Ovary (tissue), 9 donors: Measurements from ENCODE around the gene IRF8. TPM values are rescaled to one million over a fixed set of nuclear protein-coding genes. Genes with fewer than 3 reads are reported as not detected.

Experiments
- DNase-seq, 5 donors: peaks; one replicate each; pipeline ENCODE4 v3.0.0-alpha.2; 2019 to 2020
- H3K27ac ChIP-seq, 2 donors: fragments of 200-600 bp; one replicate each; pipeline versions ENCODE4 v1.5.1 to v1.8.0; 2019 to 2022
- H3K27me3 ChIP-seq: fragments of 200-600 bp; one replicate; pipeline ENCODE4 v1.8.0; 2022
- H3K36me3 ChIP-seq: fragments of 200-600 bp; sonication (generic); one replicate; pipeline ENCODE4 v1.5.1; 2019
- H3K4me1 ChIP-seq: one replicate; pipeline ENCODE4 v1.8.1; 2013; ENCODE audit warnings: mild to moderate bottlenecking, moderate library complexity; ENCODE audit not compliant: insufficient read depth
- H3K4me3 ChIP-seq: fragments of 200-600 bp; sonication (generic); one replicate; pipeline ENCODE4 v1.5.1; 2017
- H3K9me3 ChIP-seq, 2 donors: fragments of 200-600 bp in 1 of 2; sonication (generic) in 1 of 2; one replicate each; pipeline versions ENCODE4 v1.5.1 to v1.8.1; 2013 to 2019; ENCODE audit warnings: mild to moderate bottlenecking in 1 of 2, moderate library complexity in 1 of 2
- CTCF ChIP-seq, 3 donors: fragments of 450-650 bp in 2 of 3; fragments of 200-600 bp in 1 of 3; IDR thresholded peaks; one replicate each; pipeline versions ENCODE4 v1.5.1 to v1.8.0; 2016 to 2022; ENCODE audit warnings: antibody characterized with exemption in 3 of 3, mild to moderate bottlenecking in 1 of 3
- EP300 ChIP-seq: sonication (generic); formaldehyde crosslinking; IDR thresholded peaks from one replicate; pipeline ENCODE4 v1.6.1; 2017; ENCODE audit warnings: antibody characterized with exemption
- POLR2A ChIP-seq: fragments of 450-650 bp; IDR thresholded peaks from one replicate; pipeline ENCODE4 v1.6.1; 2017; ENCODE audit warnings: antibody characterized with exemption, mild to moderate bottlenecking, moderate library complexity
- WGBS, 3 donors: extraction: QIAGEN DNeasy Blood & Tissue Kit in 1 of 3; methylation state at CpG; one replicate each; pipeline versions ENCODE4 v1.1.5 to v1.1.7; 2013 to 2017; 5-methylcytosine and 5-hydroxymethylcytosine counted together
- intact Hi-C, 4 donors: fragments of 100-400 bp; cut with DNase I; formaldehyde crosslinking; loops; one replicate each; pipeline versions ENCODE4 v1.11.0 to v1.15.1; 2022 to 2023
- polyA plus RNA-seq, 2 donors: library from polyadenylated mRNA; stranded (reverse); fragments of 200-250 nt in 1 of 2; fragments of 350-450 nt in 1 of 2; fragmentation: Illumina TruSeq in 1 of 2; extraction: RNeasy Lipid Tissue Mini Kit (QIAGEN cat#74804) in 1 of 2; gene quantifications; one replicate each; pipeline ENCODE4 v1.2.3, GENCODE V29; 2013 to 2014
- total RNA-seq, 7 donors: library from RNA; depleted of rRNA in 2 of 7; stranded (reverse); fragments of >200 nt in 2 of 7; fragmentation: NEBNext Ultra II Directional in 3 of 7; extraction: Animal tissue kit (Norgen Biotek cat#: 25700) in 3 of 7; gene quantifications; one replicate each; pipeline versions ENCODE4 v1.1.0 to v1.2.4, GENCODE V29; 2016 to 2023
- donor health status: DM: no; HTN: no; CAD: no; lungs with moderate emphysema.
- donor health status: DM: no; HTN: no; CAD: no.
- donor health status: Bipolar disorder and iron deficiency.
- donor health status: DM: yes; HTN: yes; CAD: no.
- donor health status: DM: no; HTN: no; CAD: no.
- donor health status: DM: yes; HTN: yes; CAD: no.

The IRF8 gene
- total and polyA plus RNA-seq, 9 donors = 1.8 to 24.1 (median 3.6) TPM

GRCh38 chr16:85916141-85916890 is 17.4 kb downstream of the IRF8 start:
- H3K9me3 ChIP-seq = no peaks in the 10 kb centered on the region
- no peak overlapping the region for H3K4me3 ChIP-seq
- no peaks in the 10 kb centered on the region for H3K27me3 ChIP-seq
- 66 to 77% (median 72%) methylated on average over 17 to 20 of the region's 20 CpGs for WGBS, 3 donors
- H3K36me3 ChIP-seq = no peaks in the 10 kb centered on the region
- DNase-seq = no peak
- intact Hi-C loops = no loop called here
- TF ChIP-seq EP300 (no peak), CTCF (IDR thresholded peaks at IDR 0.05) (no peak), POLR2A (no peak)
- H3K4me1 ChIP-seq = peaks cover 8% of the 10 kb centered on the region
- no peak overlapping the region for H3K27ac ChIP-seq

GRCh38 chr16:85917012-85917411 is 18.1 kb downstream of the IRF8 start:
- H3K36me3 ChIP-seq = no peaks in the 10 kb centered on the region
- TF ChIP-seq EP300 (no peak), POLR2A (no peak), CTCF (IDR thresholded peaks at IDR 0.05) (no peak)
- no peak for DNase-seq
- H3K9me3 ChIP-seq = no peaks in the 10 kb centered on the region
- no peak overlapping the region for H3K27ac ChIP-seq
- no peaks in the 10 kb centered on the region for H3K27me3 ChIP-seq
- H3K4me1 ChIP-seq = peaks cover 5% of the 10 kb centered on the region
- intact Hi-C loops = no loop called here
- no peak overlapping the region for H3K4me3 ChIP-seq
- 88 to 94% (median 91%) methylated on average over 6 of the region's 6 CpGs for WGBS, 3 donors

GRCh38 chr16:85917959-85918358 is 19.0 kb downstream of the IRF8 start:
- Histone ChIP-seq H3K4me3 (no peak overlapping the region), H3K36me3 (no peaks in the 10 kb centered on the region), H3K9me3 (no peaks in the 10 kb centered on the region), H3K27me3 (no peaks in the 10 kb centered on the region), H3K4me1 (peaks cover 4% of the 10 kb centered on the region), H3K27ac (no peak overlapping the region)
- WGBS, 3 donors = 83 to 91% (median 83%) methylated on average over 6 of the region's 6 CpGs
- DNase-seq = no peak
- TF ChIP-seq CTCF (IDR thresholded peaks at IDR 0.05) (no peak), EP300 (no peak), POLR2A (no peak)
- intact Hi-C loops = no loop called here

GRCh38 chr16:85918436-85918835 is 19.5 kb downstream of the IRF8 start:
- DNase-seq = no peak
- 96 to 98% (median 96%) methylated on average over 30 of the region's 30 CpGs for WGBS, 3 donors
- H3K4me1 ChIP-seq = peaks cover 5% of the 10 kb centered on the region
- no peak overlapping the region for H3K4me3 ChIP-seq
- no peaks in the 10 kb centered on the region for H3K27me3 ChIP-seq
- intact Hi-C loops = no loop called here
- no peak overlapping the region for H3K27ac ChIP-seq
- TF ChIP-seq CTCF (IDR thresholded peaks at IDR 0.05) (no peak), EP300 (no peak), POLR2A (no peak)
- no peaks in the 10 kb centered on the region for H3K36me3 ChIP-seq
- no peaks in the 10 kb centered on the region for H3K9me3 ChIP-seq
